ENCODE results near the gene MPIG6B. TPM values are rescaled to one million over a fixed set of nuclear protein-coding genes. Genes with fewer than 3 reads are reported as not detected.

Gene MPIG6B
- total RNA-seq, 1 donor from 2014 or later: not detected

DNA sequence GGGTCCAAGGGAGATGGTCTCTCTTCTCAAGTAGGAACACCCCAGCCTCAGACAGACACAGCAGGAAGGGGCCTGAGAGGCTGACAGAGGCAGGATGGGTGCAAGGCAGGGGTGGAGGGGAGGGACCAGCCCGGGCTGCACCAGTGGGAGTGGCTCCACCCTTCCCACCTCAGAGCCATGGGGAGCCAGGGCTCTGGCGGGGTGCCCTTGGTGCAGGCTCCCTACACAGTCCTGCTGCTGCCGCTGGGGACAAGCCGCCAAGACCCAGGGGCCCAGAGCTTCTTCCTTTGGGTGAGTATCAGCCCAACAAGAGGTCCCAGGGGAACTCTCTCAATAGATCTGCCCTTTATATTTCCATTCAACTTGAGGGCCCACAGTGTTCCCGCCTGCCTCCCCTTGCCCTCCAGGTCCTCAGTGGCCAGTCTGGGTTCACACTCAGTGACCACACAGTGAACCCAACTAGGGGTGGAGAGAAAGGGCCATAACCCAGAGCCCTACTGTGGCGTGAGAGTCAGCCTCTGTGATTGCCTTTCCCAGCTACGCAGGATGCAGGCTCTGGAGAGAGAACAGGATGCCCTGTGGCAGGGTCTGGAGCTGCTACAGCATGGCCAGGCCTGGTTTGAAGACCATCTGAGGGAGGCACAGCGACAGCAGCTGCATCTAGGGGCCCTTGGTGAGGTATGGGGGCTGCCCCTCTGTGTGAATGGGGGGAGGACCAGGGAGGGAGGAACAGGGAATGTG is 39.9 kb downstream of the MPIG6B start:
- Mint-ChIP-seq H3K27me3 (ENCODE audit: unreplicated experiment) (no peaks in the 10 kb centered on the region), H3K36me3 (ENCODE audit: unreplicated experiment) (peaks cover 13% of the 10 kb centered on the region), H3K9me3 (ENCODE audit: unreplicated experiment) (no peaks in the 10 kb centered on the region), H3K4me3 (ENCODE audit: unreplicated experiment) (no peak overlapping the region), H3K27ac (ENCODE audit: unreplicated experiment) (peak overlapping the region; percentile 2), H3K4me1 (ENCODE audit: unreplicated experiment) (peaks cover 6% of the 10 kb centered on the region)
- no peak for TF ChIP-seq CTCF (IDR thresholded peaks at IDR 0.05)
- no peak for DNase-seq (ENCODE audit: extremely low spot score, unreplicated experiment)

DNA sequence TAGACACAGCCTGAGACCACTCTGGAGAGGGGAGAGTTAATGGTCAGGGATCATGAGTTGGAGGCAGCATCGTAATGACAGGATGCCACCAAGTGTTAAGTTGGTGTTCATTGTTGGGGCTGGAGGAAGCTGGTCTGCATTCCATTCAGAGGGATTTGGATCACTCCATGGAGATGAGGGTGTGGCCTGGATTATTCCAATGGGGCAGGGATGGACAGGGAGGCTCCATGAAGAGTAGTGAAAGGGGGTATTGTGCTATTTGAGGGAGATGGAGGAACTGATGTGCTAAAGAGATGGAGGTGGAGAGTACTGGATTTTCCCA is 40.4 kb downstream of the MPIG6B start:
- peaks cover 13% of the 10 kb centered on the region for H3K36me3 Mint-ChIP-seq (ENCODE audit: unreplicated experiment)
- H3K9me3 Mint-ChIP-seq (ENCODE audit: unreplicated experiment): no peaks in the 10 kb centered on the region
- H3K27me3 Mint-ChIP-seq (ENCODE audit: unreplicated experiment): no peaks in the 10 kb centered on the region
- H3K4me3 Mint-ChIP-seq (ENCODE audit: unreplicated experiment): no peak overlapping the region
- DNase-seq (ENCODE audit: extremely low spot score, unreplicated experiment): no peak
- TF ChIP-seq CTCF (IDR thresholded peaks at IDR 0.05): no peak
- peak overlapping the region; percentile 2 for H3K27ac Mint-ChIP-seq (ENCODE audit: unreplicated experiment)
- peaks cover 6% of the 10 kb centered on the region for H3K4me1 Mint-ChIP-seq (ENCODE audit: unreplicated experiment)

GRCh38 chr6:31764198-31764597 is 41.0 kb downstream of the MPIG6B start:
- Mint-ChIP-seq H3K27ac (ENCODE audit: unreplicated experiment) (no peak overlapping the region), H3K4me3 (ENCODE audit: unreplicated experiment) (no peak overlapping the region), H3K9me3 (ENCODE audit: unreplicated experiment) (no peaks in the 10 kb centered on the region), H3K36me3 (ENCODE audit: unreplicated experiment) (peaks cover 13% of the 10 kb centered on the region), H3K4me1 (ENCODE audit: unreplicated experiment) (peaks cover 6% of the 10 kb centered on the region), H3K27me3 (ENCODE audit: unreplicated experiment) (no peaks in the 10 kb centered on the region)
- TF ChIP-seq CTCF (IDR thresholded peaks at IDR 0.05): no peak
- DNase-seq (ENCODE audit: extremely low spot score, unreplicated experiment): no peak

DNA sequence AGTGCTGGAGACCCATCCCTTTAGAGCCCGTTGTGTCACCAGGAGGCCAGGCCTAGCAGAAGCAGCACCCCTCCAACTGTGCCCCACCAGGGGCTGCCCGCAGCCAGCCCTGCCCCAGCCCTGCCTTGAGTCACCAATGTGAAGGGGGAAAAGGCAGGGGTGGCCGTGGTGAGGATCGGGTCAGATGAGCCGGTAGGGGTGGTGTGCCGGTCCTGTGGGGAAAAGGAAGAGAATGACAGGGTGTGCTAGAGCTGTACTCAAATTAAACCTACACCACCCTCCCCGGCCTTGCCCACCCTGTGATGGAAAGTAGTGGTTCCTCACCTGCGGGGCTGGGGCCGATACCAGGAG is 42.4 kb downstream of the MPIG6B start:
- Mint-ChIP-seq H3K4me3 (ENCODE audit: unreplicated experiment) (no peak overlapping the region), H3K9me3 (ENCODE audit: unreplicated experiment) (no peaks in the 10 kb centered on the region), H3K27ac (ENCODE audit: unreplicated experiment) (no peak overlapping the region), H3K4me1 (ENCODE audit: unreplicated experiment) (peaks cover 6% of the 10 kb centered on the region), H3K27me3 (ENCODE audit: unreplicated experiment) (no peaks in the 10 kb centered on the region), H3K36me3 (ENCODE audit: unreplicated experiment) (peaks cover 7% of the 10 kb centered on the region)
- no peak for TF ChIP-seq CTCF (IDR thresholded peaks at IDR 0.05)
- no peak for DNase-seq (ENCODE audit: extremely low spot score, unreplicated experiment)

DNA sequence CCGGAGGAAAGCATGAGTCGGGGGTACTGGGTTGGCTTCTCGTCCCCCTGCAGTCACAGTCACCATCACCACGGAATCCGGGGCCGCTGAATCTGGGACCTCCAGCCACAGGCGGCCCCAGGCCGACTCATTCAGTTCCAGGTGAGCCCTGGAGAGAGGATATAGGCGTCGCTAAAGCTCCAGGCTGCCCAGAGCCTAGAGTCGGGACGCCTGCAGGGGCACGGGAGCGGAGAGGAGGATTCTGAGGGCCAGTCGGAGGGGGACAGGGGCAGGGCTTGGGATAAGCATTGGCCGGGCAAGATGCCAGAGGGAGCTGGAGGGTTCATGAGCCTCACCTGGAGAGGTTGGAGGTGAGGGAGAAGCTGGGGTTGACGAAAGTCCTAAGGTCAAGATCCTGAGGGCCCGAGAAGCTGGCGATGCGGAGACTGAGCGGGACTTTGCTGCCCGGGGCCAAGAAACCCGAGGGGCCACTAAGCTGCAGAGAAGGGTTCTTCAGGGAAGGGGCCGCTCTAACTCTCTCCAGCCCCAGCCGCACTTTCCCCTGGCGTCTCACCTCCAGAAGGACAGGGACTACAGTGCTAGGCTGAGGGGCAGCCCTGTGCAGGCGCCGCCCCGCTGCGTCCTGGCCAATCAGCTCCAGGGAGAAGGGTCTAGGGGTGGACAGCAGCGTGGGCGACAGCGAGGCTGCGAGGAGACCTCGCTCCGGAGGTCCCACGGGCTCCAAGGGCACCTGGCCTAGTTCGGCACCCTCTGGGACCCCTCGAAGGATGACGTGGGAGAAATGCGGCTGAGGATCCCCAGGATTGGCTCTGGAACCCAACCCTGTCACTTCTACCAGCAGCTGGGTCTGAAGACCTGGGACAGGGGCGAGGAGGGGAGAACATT is 43.0 kb downstream of the MPIG6B start:
- no peaks in the 10 kb centered on the region for H3K9me3 Mint-ChIP-seq (ENCODE audit: unreplicated experiment)
- H3K4me3 Mint-ChIP-seq (ENCODE audit: unreplicated experiment): no peak overlapping the region
- H3K27ac Mint-ChIP-seq (ENCODE audit: unreplicated experiment): no peak overlapping the region
- H3K4me1 Mint-ChIP-seq (ENCODE audit: unreplicated experiment): peaks cover 6% of the 10 kb centered on the region
- no peak for TF ChIP-seq CTCF (IDR thresholded peaks at IDR 0.05)
- peaks cover 5% of the 10 kb centered on the region for H3K36me3 Mint-ChIP-seq (ENCODE audit: unreplicated experiment)
- no peak for DNase-seq (ENCODE audit: extremely low spot score, unreplicated experiment)
- no peaks in the 10 kb centered on the region for H3K27me3 Mint-ChIP-seq (ENCODE audit: unreplicated experiment)

All from osteocyte (in vitro differentiated cells).